ENCODE results near the gene MAP3K5.
"Not testable (repeated sequence)": the region's sequence is repeated elsewhere in the genome, so short reads cannot be mapped to it uniquely, and the experiment has no call there.

MAP3K5 gene

GRCh38 chr6:136693090-136693489 is 99.2 kb downstream of the MAP3K5 start:
- no peak for DNase-seq (ENCODE audit: low read depth in 2 of 2, low spot score in 1 of 2)

DNA sequence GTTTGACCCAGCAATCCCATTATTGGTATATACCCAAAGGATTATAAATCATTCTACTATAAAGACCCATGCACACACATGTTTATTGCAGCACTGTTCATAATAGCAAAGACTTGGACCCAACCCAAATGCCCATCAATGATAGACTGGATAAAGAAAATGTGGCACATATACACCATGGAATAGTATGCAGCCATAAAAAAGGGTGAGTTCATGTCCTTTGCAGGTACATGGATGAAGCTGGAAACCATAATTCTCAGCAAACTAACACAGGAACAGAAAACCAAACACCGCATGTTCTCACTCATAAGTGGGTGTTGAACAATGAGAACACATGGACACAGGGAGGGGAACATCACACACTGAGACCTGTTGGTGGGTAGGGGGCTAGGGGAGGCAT is 104.4 kb downstream of the MAP3K5 start:
- DNase-seq (ENCODE audit: low read depth in 2 of 2, low spot score in 1 of 2), result not testable (repeated sequence)

- DNase-seq (ENCODE audit: low read depth in 2 of 2, low spot score in 1 of 2), result no peak
Measured at GRCh38 chr6:136685540-136686108, 106.7 kb downstream of the MAP3K5 start.

GRCh38 chr6:136684466-136684865 is 107.8 kb downstream of the MAP3K5 start:
- no peak for DNase-seq (ENCODE audit: low read depth in 2 of 2, low spot score in 1 of 2)

DNA sequence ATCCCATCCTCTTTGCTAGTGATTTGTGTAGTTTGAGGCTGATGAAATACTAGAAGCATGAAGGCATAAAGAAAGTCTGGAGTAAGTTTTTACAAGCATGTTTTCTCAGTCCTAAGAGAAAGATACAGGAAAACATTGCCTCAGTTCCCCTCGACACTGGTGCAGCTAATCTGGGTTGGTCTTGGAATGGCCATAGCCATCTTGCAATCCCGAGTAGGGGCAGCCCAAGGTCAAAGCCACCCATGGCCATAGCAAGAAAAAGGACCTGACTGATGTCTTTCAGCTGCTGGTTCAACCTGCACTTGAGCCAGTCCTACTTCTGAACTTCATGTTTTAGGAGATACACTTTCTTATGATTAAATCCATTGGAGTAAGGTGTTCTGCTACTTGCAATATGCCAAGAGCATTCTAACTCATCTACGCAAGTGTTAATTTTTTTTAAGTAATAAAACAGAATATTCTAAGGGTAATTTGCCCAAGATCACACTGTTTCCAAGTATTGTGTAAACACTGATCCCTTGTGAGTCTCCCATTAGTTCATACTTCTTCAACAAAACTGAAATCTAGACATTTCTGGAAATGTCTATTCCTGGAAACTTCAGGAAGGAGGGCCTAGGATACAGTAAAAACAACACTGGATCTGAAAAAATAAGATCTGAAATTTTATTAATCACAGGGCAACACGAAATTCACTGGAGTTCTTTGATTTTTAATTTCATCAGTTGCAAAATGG is 108.9 kb downstream of the MAP3K5 start:
- no peak for DNase-seq (ENCODE audit: low read depth in 2 of 2, low spot score in 1 of 2)

DNA sequence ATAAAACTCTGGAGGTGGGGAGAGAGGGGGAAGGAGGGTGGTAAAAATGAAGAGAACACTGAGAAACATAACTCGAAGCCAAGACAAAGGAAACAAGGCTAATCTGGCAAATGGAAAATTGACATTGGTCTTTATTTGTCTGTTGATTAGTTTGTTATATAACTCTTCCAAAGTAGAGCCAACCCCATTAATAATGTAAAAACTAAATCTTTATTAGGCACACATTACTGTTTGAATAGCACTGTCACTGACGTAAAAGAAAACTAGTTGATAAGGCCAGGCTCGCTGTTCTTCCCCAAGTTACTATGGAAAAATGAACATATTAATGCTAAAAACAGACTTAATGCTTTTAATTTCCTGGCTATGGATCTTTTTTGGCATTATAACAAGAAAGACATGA is 110.0 kb downstream of the MAP3K5 start:
- DNase-seq (ENCODE audit: low read depth in 2 of 2, low spot score in 1 of 2), result no peak

DNA sequence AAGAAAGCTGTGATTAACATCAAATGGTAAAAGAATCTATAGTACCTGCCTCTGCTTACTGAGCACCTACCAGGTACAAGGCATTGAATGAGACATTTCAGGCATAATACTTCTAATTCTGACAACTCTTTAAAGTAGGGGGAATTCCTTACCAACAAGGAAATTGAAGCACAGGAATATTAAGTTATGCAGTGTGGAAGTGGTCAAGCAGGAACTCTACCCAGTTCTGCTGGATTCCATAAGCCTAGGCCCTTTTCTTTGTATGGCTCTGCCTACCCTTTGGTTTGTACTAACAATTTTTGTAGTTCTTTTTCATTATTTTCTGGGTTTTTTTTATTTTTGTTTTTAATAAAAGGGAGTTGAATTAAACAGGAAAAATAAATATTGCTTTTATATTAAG is 114.5 kb downstream of the MAP3K5 start:
- no peak for DNase-seq (ENCODE audit: low read depth in 2 of 2, low spot score in 1 of 2)

- no peak for DNase-seq (ENCODE audit: low read depth in 2 of 2, low spot score in 1 of 2)
Measured at GRCh38 chr6:136677344-136677743, 114.9 kb downstream of the MAP3K5 start.

- DNase-seq (ENCODE audit: low read depth in 2 of 2, low spot score in 1 of 2), result no peak
Measured at GRCh38 chr6:136676075-136676474, 116.2 kb downstream of the MAP3K5 start.

DNA sequence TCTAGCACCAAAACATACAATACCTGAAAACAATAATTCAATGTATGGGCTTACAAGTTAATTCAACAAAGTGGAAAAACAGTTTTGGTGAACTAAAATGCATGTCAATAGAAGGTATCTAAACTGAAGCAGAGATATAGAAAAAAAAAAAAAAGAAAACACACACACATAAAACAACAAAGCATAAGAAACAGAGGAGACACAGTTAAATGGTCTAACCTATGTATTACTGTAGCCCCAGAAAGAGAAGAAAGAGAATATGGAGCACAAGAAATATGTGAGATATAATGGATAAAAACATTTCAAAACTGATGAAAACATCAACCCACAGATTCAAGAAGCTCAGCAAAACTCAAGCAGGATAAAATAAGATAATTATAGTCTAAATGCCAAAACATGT is 118.7 kb downstream of the MAP3K5 start:
- DNase-seq (ENCODE audit: low read depth in 2 of 2, low spot score in 1 of 2), result no peak

GRCh38 chr6:136672144-136672543 is 120.1 kb downstream of the MAP3K5 start:
- no peak for DNase-seq (ENCODE audit: low read depth in 2 of 2, low spot score in 1 of 2)

- DNase-seq (ENCODE audit: low read depth in 2 of 2, low spot score in 1 of 2), result no peak
Measured at GRCh38 chr6:136669299-136669699, 123.0 kb downstream of the MAP3K5 start.

DNA sequence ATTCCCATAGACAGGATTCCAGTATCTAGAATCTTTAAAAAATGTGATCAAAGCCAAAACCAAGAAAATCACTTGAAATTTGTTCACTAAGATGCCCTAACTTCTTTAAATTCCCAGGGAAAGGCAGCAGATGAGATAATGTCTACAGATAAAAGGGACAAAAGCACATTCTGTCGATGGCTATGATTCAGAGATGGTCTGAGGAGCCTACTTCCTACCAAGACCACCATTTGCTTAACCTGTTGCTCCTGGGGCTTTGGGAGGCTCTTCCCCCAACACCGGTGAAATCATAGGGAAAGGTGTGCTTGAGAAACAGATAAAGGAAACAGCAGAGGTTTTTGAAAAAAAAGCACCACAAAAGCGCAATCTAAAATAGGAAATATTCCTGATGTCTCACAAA is 123.7 kb downstream of the MAP3K5 start:
- no peak for DNase-seq (ENCODE audit: low read depth in 2 of 2, low spot score in 1 of 2)

DNA sequence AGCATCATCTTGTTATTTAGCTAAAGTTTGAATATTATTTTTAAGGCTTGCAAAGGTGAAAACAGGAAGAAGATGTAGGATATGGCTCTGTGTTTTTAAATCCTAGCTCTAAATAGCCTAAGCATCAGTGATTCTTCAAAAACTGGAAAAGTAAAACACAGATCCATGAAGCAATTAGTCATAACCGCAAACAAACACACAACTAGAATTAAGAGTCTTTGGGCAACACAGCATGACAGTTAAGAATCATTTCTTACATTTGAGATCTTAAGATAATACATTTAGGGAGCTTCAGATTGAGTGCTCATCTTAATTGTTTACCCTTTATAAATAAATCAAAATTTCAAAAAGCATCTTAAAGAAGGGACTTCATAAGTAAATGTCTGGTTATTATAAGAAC is 126.2 kb downstream of the MAP3K5 start:
- no peak for DNase-seq (ENCODE audit: low read depth in 2 of 2, low spot score in 1 of 2)

DNA sequence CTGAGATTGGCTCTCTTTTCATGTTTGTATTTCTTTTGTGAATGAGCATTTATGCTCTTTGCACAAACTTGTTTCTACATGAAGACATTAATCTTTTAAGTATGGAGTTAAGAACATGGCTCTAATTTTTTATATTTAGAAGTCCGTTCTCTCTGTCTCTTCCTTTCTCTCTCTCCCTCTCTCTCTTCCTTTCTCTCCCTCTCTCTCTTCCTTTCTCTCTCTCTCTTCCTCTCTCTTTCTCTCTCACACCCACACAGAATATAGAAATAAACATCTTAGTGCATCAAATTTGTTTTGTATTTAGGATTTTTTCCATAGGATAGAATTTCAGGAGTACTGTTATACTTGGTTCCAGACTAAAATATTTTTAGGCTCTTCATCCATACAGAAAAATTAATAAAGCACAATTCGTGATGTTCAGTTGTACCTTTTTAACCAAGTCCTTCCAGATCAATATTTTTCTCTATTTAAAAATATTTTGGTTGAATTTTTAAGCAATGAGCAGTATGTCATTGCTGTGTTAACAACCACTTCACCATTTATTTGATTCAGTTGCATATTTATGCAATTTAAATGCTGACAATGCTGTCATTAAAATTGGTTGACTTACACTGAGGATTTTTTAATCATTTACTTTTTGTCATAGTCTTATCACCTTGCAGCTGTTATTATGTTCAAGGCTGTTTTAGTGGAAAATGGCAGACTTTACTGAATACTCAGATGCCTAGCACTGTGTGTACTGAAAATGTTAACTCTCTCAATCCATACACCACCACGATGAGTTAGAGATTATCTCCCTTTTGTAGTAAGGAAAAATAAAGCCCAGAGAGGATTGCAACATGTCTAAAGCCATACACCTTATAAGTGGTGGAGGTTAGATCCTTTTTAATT is 129.7 kb downstream of the MAP3K5 start:
- no peak for DNase-seq (ENCODE audit: low read depth in 2 of 2, low spot score in 1 of 2)

DNA sequence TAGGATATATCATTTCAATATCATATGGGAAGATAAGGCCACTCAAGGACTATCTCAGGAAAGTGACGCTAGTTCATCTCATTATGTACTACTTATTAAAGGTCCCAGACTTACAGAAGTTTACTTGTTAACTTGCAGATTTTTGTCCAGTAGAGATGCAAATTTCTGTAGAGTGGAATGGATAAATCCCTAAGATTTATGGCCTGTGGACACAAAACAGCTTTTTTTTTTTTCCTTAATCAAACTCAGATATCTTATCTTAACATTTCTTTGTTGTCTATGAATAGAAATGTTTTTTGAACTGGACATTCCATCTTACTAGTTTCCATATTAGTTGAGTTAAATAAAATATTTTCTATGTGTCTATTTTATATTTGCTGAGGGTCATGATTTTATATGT is 131.6 kb downstream of the MAP3K5 start:
- DNase-seq (ENCODE audit: low read depth in 2 of 2, low spot score in 1 of 2), result no peak

GRCh38 chr6:136659991-136660499 is 132.2 kb downstream of the MAP3K5 start:
- DNase-seq (ENCODE audit: low read depth in 2 of 2, low spot score in 1 of 2), result no peak

DNA sequence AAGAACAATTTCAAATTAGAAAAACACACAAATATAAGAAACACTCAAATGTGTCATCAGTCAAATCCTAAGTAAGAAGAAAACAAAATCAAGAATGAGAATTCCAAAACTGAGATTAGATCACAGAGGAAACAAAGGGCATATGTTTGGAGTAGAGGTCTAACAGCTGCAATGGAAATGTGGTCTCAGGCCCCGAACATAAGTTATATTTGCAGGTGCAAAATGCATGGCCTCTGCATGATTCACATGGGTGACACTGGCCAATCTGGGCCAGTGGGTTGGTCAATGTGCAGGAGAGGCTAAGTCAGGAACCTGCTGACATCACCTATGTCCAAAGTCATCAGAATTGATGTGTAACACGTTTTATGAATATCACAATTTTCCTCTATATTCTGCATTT is 133.6 kb downstream of the MAP3K5 start:
- no peak for DNase-seq (ENCODE audit: low read depth in 2 of 2, low spot score in 1 of 2)

GRCh38 chr6:136657666-136658065 is 134.6 kb downstream of the MAP3K5 start:
- no peak for DNase-seq (ENCODE audit: low read depth in 2 of 2, low spot score in 1 of 2)

DNA sequence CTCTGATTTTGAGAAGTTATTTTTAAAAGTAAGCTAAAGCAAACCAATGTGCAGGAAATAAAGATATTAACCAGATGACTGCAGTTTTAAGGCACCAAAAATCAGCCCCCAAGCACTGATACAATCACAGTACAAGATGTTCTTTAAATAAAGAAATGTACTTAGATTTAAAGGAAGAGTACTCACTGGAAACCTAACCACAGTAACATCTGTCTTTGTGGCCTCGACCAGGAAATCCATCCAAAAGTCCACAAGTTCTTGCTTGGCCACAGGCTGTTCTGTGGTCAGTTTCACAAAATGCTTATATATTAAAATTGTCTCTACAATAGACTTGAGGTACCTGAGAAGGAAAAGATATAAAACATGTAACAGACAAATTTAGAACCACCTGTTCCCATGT is 136.2 kb downstream of the MAP3K5 start:
- no peak for DNase-seq (ENCODE audit: low read depth in 2 of 2, low spot score in 1 of 2)

GRCh38 chr6:136655239-136656014 is 136.8 kb downstream of the MAP3K5 start:
- no peak for DNase-seq (ENCODE audit: low read depth in 2 of 2, low spot score in 1 of 2)
